Esophagus muscularis mucosa (tissue), 4 donors: ENCODE measurements around the gene TGFB1I1. TPM values are rescaled to one million over a fixed set of nuclear protein-coding genes. Genes with fewer than 3 reads are reported as not detected.
A peak's percentile ranks its signal among the peaks of the same experiment; 100 is the strongest.
"Not testable (repeated sequence)": the region's sequence is repeated elsewhere in the genome, so short reads cannot be mapped to it uniquely, and the experiment has no call there.

Experiments
- DNase-seq: peaks from one replicate; pipeline ENCODE4 v3.0.0-alpha.2; 2017; ENCODE audit errors: extremely low spot score
- H3K27ac ChIP-seq, 4 donors: fragments of 200-600 bp; sonication (generic); replicated peaks in 1 of 4; 1 replicate in 3 of 4; 2 replicates in 1 of 4; pipeline ENCODE4 v1.5.1; 2016 to 2019; ENCODE audit warnings: mild to moderate bottlenecking in 1 of 4
- H3K27me3 ChIP-seq, 4 donors: fragments of 200-600 bp; sonication (generic); one replicate each; pipeline versions ENCODE4 v1.5.1 to v1.6.0; 2016 to 2019
- H3K36me3 ChIP-seq, 4 donors: fragments of 200-600 bp; sonication (generic); one replicate each; pipeline ENCODE4 v1.5.1; 2016 to 2019
- H3K4me1 ChIP-seq, 4 donors: fragments of 200-600 bp; sonication (generic); one replicate each; pipeline ENCODE4 v1.5.1; 2016 to 2019
- H3K4me3 ChIP-seq, 4 donors: fragments of 200-600 bp; sonication (generic); 1 replicate in 2 of 4; 2 replicates in 2 of 4; pipeline ENCODE4 v1.5.1; 2016 to 2019; ENCODE audit warnings: mild to moderate bottlenecking in 4 of 4, moderate library complexity in 1 of 4
- H3K9me3 ChIP-seq, 4 donors: fragments of 200-600 bp; sonication (generic); 1 replicate in 3 of 4; 2 replicates in 1 of 4; pipeline ENCODE4 v1.5.1; 2016 to 2019
- CTCF ChIP-seq, 3 experiments: fragments of 200-600 bp in 2 of 3; fragments of 450-650 bp in 1 of 3; sonication (generic) in 2 of 3; IDR thresholded peaks; one replicate each; pipeline ENCODE4 v1.5.1; 2017 to 2019; ENCODE audit warnings: antibody characterized with exemption in 3 of 3, mild to moderate bottlenecking in 2 of 3, moderate library complexity in 1 of 3
- EP300 ChIP-seq: sonication (generic); formaldehyde crosslinking; IDR thresholded peaks from one replicate; pipeline ENCODE4 v1.6.1; 2017; ENCODE audit warnings: antibody characterized with exemption
- POLR2A ChIP-seq: fragments of 450-650 bp; IDR thresholded peaks from one replicate; pipeline ENCODE4 v1.6.1; 2017; ENCODE audit warnings: antibody characterized with exemption, moderate library complexity, mild to moderate bottlenecking, low read depth
- POLR2AphosphoS5 ChIP-seq, 2 donors: sonication (generic); formaldehyde crosslinking; IDR thresholded peaks; one replicate each; pipeline ENCODE4 v1.6.1; 2017; ENCODE audit warnings: antibody characterized with exemption in 2 of 2
- WGBS: methylation state at CpG from one replicate; pipeline ENCODE4 v1.1.5; 2018; 5-methylcytosine and 5-hydroxymethylcytosine counted together
- intact Hi-C: fragments of 100-400 bp; cut with DNase I; formaldehyde crosslinking; loops from one replicate; pipeline ENCODE4 v1.15.1; 2023
- total RNA-seq, 4 donors: library from RNA; depleted of rRNA; stranded (reverse); fragments of >200 nt; gene quantifications; one replicate each; pipeline versions ENCODE4 v1.1.0 to v1.2.1, GENCODE V29; 2016

The TGFB1I1 gene
- total RNA-seq, 4 donors from 2014 or later: 255 to 471 (median 274) TPM

GRCh38 chr16:31478956-31479355 lies 7.0 kb downstream of the TGFB1I1 start:
- H3K27me3 ChIP-seq: no peaks in the 10 kb centered on the region
- TF ChIP-seq EP300 (no peak), POLR2AphosphoS5 (IDR thresholded peaks at IDR 0.05) (no peak), CTCF (IDR thresholded peaks at IDR 0.05) (no peak), POLR2A (no peak)
- H3K27ac ChIP-seq: peak overlapping the region in 1 of 4 donors; percentile 2
- peaks cover 6 to 64% (median 53%) of the 10 kb centered on the region in 4 donors for H3K4me1 ChIP-seq
- DNase-seq: no peak
- WGBS: 72% methylated on average over 3 of the region's 3 CpGs
- intact Hi-C loops: no loop called here
- no peaks in the 10 kb centered on the region for H3K9me3 ChIP-seq
- H3K36me3 ChIP-seq: peaks cover 38 to 51% (median 43%) of the 10 kb centered on the region in 4 donors
- no peak overlapping the region for H3K4me3 ChIP-seq

DNA sequence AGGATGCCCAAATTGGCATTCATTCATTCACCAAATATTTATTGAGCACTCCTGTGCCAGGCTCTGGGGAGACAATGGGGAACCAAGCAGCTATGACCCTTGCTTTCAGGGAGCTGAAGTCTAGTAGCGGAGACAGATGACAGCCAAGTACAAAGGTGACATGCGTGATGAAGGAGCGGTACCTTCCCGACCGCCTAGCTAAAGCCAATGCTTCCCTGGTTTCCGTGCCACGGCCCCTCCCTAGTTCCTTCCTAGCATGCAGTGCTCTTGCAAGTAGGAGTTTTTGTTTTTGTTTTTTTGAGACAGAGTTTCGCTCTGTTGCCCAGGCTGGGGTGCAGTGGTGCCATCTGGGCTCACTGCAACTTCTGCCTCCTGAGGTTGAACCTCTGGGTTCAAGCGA lies 7.8 kb downstream of the TGFB1I1 start:
- TF ChIP-seq CTCF (IDR thresholded peaks at IDR 0.05): no peak
- TF ChIP-seq POLR2A: no peak
- TF ChIP-seq POLR2AphosphoS5 (IDR thresholded peaks at IDR 0.05): peak in 1 of 2 donors; percentile 65
- no peak for TF ChIP-seq EP300
- intact Hi-C loops: no loop called here
- Histone ChIP-seq H3K4me1 (peaks cover 5 to 56% (median 45%) of the 10 kb centered on the region in 4 donors), H3K36me3 (peaks cover 30 to 43% (median 35%) of the 10 kb centered on the region in 4 donors), H3K4me3 (no peak overlapping the region), H3K9me3 (no peaks in the 10 kb centered on the region), H3K27me3 (peaks cover 0 to under 1% (median 0%) of the 10 kb centered on the region in 4 donors), H3K27ac (no peak overlapping the region)
- no peak for DNase-seq
- 85% methylated on average over 9 of the region's 9 CpGs for WGBS

DNA sequence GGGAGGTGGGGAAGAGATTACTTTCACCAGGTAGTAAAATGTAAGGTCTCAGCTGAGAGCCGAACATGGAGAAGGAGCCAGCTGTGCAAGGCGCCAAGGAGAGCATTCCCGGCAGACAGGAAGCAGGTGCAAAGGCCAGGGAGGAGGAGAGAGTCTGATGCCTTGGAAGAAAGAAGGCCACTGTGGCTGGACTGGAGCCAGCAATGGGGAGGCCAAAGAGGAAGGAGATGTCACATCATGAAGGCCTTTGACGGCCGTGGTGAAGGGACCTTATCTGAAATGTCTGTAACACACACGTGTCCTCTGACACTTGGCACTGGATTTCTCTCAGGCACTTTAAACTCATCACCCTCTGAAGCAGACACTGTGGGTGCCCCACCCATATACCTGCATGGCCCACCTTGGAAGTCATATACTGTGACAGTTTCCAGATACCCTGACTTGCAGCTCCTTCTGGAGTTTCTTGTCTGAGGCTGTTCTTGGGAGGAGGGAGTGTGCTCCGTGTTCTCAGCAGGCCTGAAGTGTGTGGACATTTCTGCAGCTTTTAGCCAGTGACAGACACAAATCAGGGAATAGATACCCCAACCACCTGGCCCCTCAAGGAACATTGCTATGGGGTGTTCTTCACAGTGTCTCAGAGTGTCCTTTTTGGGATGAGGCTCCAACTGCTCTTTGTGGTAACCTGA lies 9.0 kb downstream of the TGFB1I1 start:
- H3K36me3 ChIP-seq: peaks cover 17 to 30% (median 23%) of the 10 kb centered on the region in 4 donors
- peaks cover 0 to 13% (median 0%) of the 10 kb centered on the region in 4 donors for H3K27me3 ChIP-seq
- no peaks in the 10 kb centered on the region for H3K9me3 ChIP-seq
- WGBS: 25% methylated on average over 7 of the region's 7 CpGs
- H3K27ac ChIP-seq: no peak overlapping the region
- intact Hi-C loops: no loop called here
- peaks cover 5 to 43% (median 34%) of the 10 kb centered on the region in 4 donors for H3K4me1 ChIP-seq
- DNase-seq: no peak
- TF ChIP-seq POLR2AphosphoS5 (IDR thresholded peaks at IDR 0.05) (peak in 1 of 2 donors; percentile 74), EP300 (no peak)
- H3K4me3 ChIP-seq: no peak overlapping the region

DNA sequence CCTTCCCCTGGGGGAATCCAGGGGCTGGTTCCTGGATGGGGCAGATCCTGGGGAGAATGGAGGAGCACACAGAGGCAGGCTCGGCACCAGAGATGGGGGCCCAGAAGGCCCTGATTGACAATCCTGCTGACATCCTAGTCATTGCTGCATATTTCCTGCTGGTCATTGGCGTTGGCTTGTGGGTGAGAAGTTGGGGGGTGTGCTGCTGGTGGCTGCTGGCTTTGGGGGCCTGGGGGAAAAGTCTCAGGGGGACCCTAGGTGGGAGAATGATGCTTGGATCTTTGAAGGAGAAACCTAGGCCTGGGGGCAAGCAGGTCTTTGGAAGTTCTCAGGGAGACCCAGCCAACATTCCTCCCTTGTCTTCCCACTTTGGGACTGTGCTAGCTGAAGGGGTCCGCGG lies 11.1 kb downstream of the TGFB1I1 start, which contains the start of gene SLC5A2:
SLC5A2 (plus strand) TSS at position 43 of the 400 bp plus-strand sequence; CDS start at position 57, 14 bp downstream.
- Histone ChIP-seq H3K27ac (no peak within 1 kb of the TSS), H3K9me3 (no peaks in the 10 kb centered on the region), H3K27me3 (peaks cover 0 to 34% (median 7%) of the 10 kb centered on the region in 4 donors), H3K4me3 (no peak within 1 kb of the TSS), H3K4me1 (peaks cover 16 to 37% (median 29%) of the 10 kb centered on the region in 4 donors), H3K36me3 (peaks cover 0 to 9% (median 3%) of the 10 kb centered on the region in 4 donors)
- WGBS: 82% methylated on average over 4 of the region's 4 CpGs
- intact Hi-C loops: no loop called here
- no peak for DNase-seq
- TF ChIP-seq POLR2A (no peak), CTCF (IDR thresholded peaks at IDR 0.05) (no peak), POLR2AphosphoS5 (IDR thresholded peaks at IDR 0.05) (no peak), EP300 (no peak)

DNA sequence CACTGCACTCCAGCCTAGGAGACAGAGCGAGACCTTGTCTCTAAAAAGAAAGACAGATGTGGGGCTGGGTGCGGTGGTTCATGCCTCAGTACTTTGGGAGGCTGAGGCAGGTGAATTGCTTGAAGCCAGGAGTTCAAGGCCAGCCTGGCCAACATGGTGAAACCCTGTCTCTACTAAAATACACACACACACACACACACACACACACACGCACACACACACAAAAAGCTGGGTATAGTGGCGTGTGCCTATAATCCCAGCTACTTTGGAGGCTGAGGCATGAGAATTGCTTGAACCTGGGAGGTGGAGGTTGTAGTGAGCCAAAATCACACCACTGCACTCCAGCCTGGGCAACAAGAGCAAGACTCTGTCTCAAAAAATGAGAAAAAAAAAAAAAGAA lies 12.1 kb downstream of the TGFB1I1 start:
- H3K36me3 ChIP-seq, intact Hi-C loops, DNase-seq, H3K27ac ChIP-seq, H3K9me3 ChIP-seq, H3K4me3 ChIP-seq: not testable (repeated sequence)
- WGBS: 92% methylated on average over 4 of the region's 4 CpGs
- Histone ChIP-seq H3K27me3 (peaks cover 0 to 43% (median 9%) of the 10 kb centered on the region in 4 donors), H3K4me1 (peaks cover 22 to 44% (median 38%) of the 10 kb centered on the region in 4 donors)
